Endometrial microvascular endothelial cells (primary cell): Measurements from ENCODE around the gene FGF11. TPM values are rescaled to one million over a fixed set of nuclear protein-coding genes. Genes with fewer than 3 reads are reported as not detected.

Experiments
- in situ Hi-C: cut with HindIII; loops from 2 replicates; pipeline ENCODE4 v1.10.0; 2017; ENCODE audit warnings: low sequenced_read_pairs, low pct_unique_long_range_greater_than_20kb; ENCODE audit errors: inconsistent ontology term
- total RNA-seq: library from RNA; depleted of rRNA; stranded (reverse); fragments of >200 nt; gene quantifications from one replicate; pipeline ENCODE4 v1.2.3, GENCODE V29; 2015; ENCODE audit errors: inconsistent ontology term

The FGF11 gene
- total RNA-seq, 1 donor from 2014 or later: not detected

GRCh38 chr17:7443499-7444485, 4.5 kb downstream of the FGF11 start:
- in situ Hi-C loops: no loop called here

- in situ Hi-C loops: no loop called here
Measured at GRCh38 chr17:7444682-7445618, 5.6 kb downstream of the FGF11 start, which contains the start of gene CHRNB1. TSS of gene CHRNB1 (plus strand) at chr17:7445061. CDS start at chr17:7445128, 67 bp downstream.

- in situ Hi-C loops: no loop called here
Measured at GRCh38 chr17:7445619-7445968, 6.3 kb downstream of the FGF11 start.

GRCh38 chr17:7448461-7448860, 9.1 kb downstream of the FGF11 start:
- in situ Hi-C loops: no loop called here

- in situ Hi-C loops: loop anchor here (25.0 kb wide), 1 partner anchor 102 kb away; the partner anchor contains the start of genes SENP3 and TNFSF13
Measured at GRCh38 chr17:7459961-7460545, 20.7 kb downstream of the FGF11 start.

GRCh38 chr17:7460850-7461660, 21.7 kb downstream of the FGF11 start:
- in situ Hi-C loops: loop anchor here (25.0 kb wide), 1 partner anchor 101 kb away; the partner anchor contains the start of genes SENP3 and TNFSF13

- in situ Hi-C loops: loop anchor here (25.0 kb wide), 1 partner anchor 100 kb away; the partner anchor contains the start of genes SENP3 and TNFSF13
Measured at GRCh38 chr17:7462474-7463371, 23.4 kb downstream of the FGF11 start.

- in situ Hi-C loops: loop anchor here (25.0 kb wide), 1 partner anchor 99 kb away; the partner anchor contains the start of genes SENP3 and TNFSF13
Measured at GRCh38 chr17:7463372-7463846, 24.1 kb downstream of the FGF11 start.

- in situ Hi-C loops: loop anchor here (25.0 kb wide), 1 partner anchor 98 kb away; the partner anchor contains the start of genes SENP3 and TNFSF13
Measured at GRCh38 chr17:7464081-7464480, 24.8 kb downstream of the FGF11 start.

GRCh38 chr17:7465597-7466275, 26.4 kb downstream of the FGF11 start:
- in situ Hi-C loops: loop anchor here (25.0 kb wide), 1 partner anchor 97 kb away; the partner anchor contains the start of genes SENP3 and TNFSF13

- in situ Hi-C loops: loop anchor here (25.0 kb wide), 1 partner anchor 96 kb away; the partner anchor contains the start of genes SENP3 and TNFSF13
Measured at GRCh38 chr17:7466318-7466638, 27.0 kb downstream of the FGF11 start.

- in situ Hi-C loops: loop anchor here (25.0 kb wide), 1 partner anchor 96 kb away; the partner anchor contains the start of genes SENP3 and TNFSF13
Measured at GRCh38 chr17:7466639-7467341, 27.5 kb downstream of the FGF11 start.

- in situ Hi-C loops: loop anchor here (25.0 kb wide), 1 partner anchor 95 kb away; the partner anchor contains the start of genes SENP3 and TNFSF13
Measured at GRCh38 chr17:7467498-7467897, 28.2 kb downstream of the FGF11 start.

- in situ Hi-C loops: loop anchor here (25.0 kb wide), 1 partner anchor 94 kb away; the partner anchor contains the start of genes SENP3 and TNFSF13
Measured at GRCh38 chr17:7468290-7468689, 29.0 kb downstream of the FGF11 start.

GRCh38 chr17:7468804-7469389, 29.6 kb downstream of the FGF11 start:
- in situ Hi-C loops: loop anchor here (25.0 kb wide), 1 partner anchor 93 kb away; the partner anchor contains the start of genes SENP3 and TNFSF13
